Stomach (tissue), 9 donors: Measurements from ENCODE around the gene RIPOR1. TPM values are rescaled to one million over a fixed set of nuclear protein-coding genes. Genes with fewer than 3 reads are reported as not detected.

Source experiments
- DNase-seq, 2 donors: peaks; one replicate each; pipeline versions ENCODE4 v3.0.0 to v3.0.0-alpha.2; 2013 to 2019
- H3K27ac ChIP-seq, 5 donors: fragments of 200-600 bp in 4 of 5; sonication (generic) in 4 of 5; one replicate each; pipeline ENCODE4 v1.5.1; 2013 to 2019; ENCODE audit warnings: mild to moderate bottlenecking in 1 of 5, moderate library complexity in 1 of 5
- H3K27me3 ChIP-seq, 3 donors: fragments of 200-600 bp; sonication (generic); one replicate each; pipeline ENCODE4 v1.5.1; 2017 to 2019; ENCODE audit warnings: mixed run types in 1 of 3
- H3K36me3 ChIP-seq, 4 donors: fragments of 200-600 bp; sonication (generic); 1 replicate in 3 of 4; 2 replicates in 1 of 4; pipeline ENCODE4 v1.5.1; 2016 to 2019
- H3K4me1 ChIP-seq, 4 donors: fragments of 200-600 bp; sonication (generic); one replicate each; pipeline ENCODE4 v1.5.1; 2016 to 2019
- H3K4me3 ChIP-seq, 4 donors: fragments of 200-600 bp; sonication (generic) in 3 of 4; one replicate each; pipeline ENCODE4 v1.5.1; 2016 to 2019; ENCODE audit warnings: mild to moderate bottlenecking in 1 of 4
- H3K9me3 ChIP-seq, 4 donors: fragments of 200-600 bp; sonication (generic); one replicate each; pipeline ENCODE4 v1.5.1; 2016 to 2019
- CTCF ChIP-seq, 7 experiments: fragments of 450-650 bp in 4 of 7; fragments of 200-600 bp in 3 of 7; sonication (generic) in 3 of 7; IDR thresholded peaks; one replicate each; pipeline ENCODE4 v1.5.1; 2016 to 2019; ENCODE audit warnings: antibody characterized with exemption in 7 of 7, control low read depth in 2 of 7, mild to moderate bottlenecking in 1 of 7
- EP300 ChIP-seq: sonication (generic); formaldehyde crosslinking; IDR thresholded peaks from one replicate; pipeline ENCODE4 v1.6.1; 2017; ENCODE audit warnings: antibody characterized with exemption
- POLR2A ChIP-seq, 4 donors: fragments of 450-650 bp; IDR thresholded peaks; one replicate each; pipeline ENCODE4 v1.6.1; 2016; ENCODE audit warnings: antibody characterized with exemption in 4 of 4, control low read depth in 2 of 4, mild to moderate bottlenecking in 1 of 4, moderate library complexity in 1 of 4
- POLR2AphosphoS5 ChIP-seq, 3 donors: sonication (generic); formaldehyde crosslinking; IDR thresholded peaks; one replicate each; pipeline ENCODE4 v1.6.1; 2016; ENCODE audit warnings: antibody characterized with exemption in 3 of 3
- WGBS, 5 donors: extraction: QIAGEN DNeasy Blood & Tissue Kit in 3 of 5; methylation state at CpG; one replicate each; pipeline versions ENCODE4 v1.1.5 to v1.1.7; 2013 to 2018; 5-methylcytosine and 5-hydroxymethylcytosine counted together
- intact Hi-C: fragments of 100-400 bp; cut with DNase I; formaldehyde crosslinking; loops from one replicate; pipeline ENCODE4 v1.15.1; 2023; ENCODE audit warnings: low total_unique reads
- polyA plus RNA-seq, 3 donors: library from polyadenylated mRNA; stranded (reverse); fragments of 200-250 nt; gene quantifications; one replicate each; pipeline ENCODE4 v1.2.3, GENCODE V29; 2013
- total RNA-seq, 5 donors: library from RNA; depleted of rRNA; stranded (reverse); fragments of >200 nt; gene quantifications; one replicate each; pipeline versions ENCODE4 v1.1.0 to v1.2.3, GENCODE V29; 2014 to 2016
- donor health status: healthy with polysubstance abuse.
- donor health status: Bipolar disorder and iron deficiency.
- donor health status: healthy.

RIPOR1 gene
- total and polyA plus RNA-seq, 8 donors = 17.2 to 159 (median 27.4) TPM

GRCh38 chr16:67579686-67580085 lies 51.1 kb downstream of the RIPOR1 start:
- H3K9me3 ChIP-seq = no peaks in the 10 kb centered on the region
- no peak overlapping the region for H3K4me3 ChIP-seq
- intact Hi-C loops = no loop called here
- H3K27ac ChIP-seq = no peak overlapping the region
- peaks cover 8 to 49% (median 29%) of the 10 kb centered on the region in 4 donors for H3K36me3 ChIP-seq
- WGBS, 5 donors = 65 to 77% (median 68%) methylated on average over 4 of the region's 4 CpGs
- no peaks in the 10 kb centered on the region for H3K27me3 ChIP-seq
- H3K4me1 ChIP-seq = no peaks in the 10 kb centered on the region
- no peak for DNase-seq
- TF ChIP-seq POLR2AphosphoS5 (IDR thresholded peaks at IDR 0.05) (no peak), CTCF (IDR thresholded peaks at IDR 0.05) (no peak), POLR2A (IDR thresholded peaks at IDR 0.05) (no peak), EP300 (no peak)

GRCh38 chr16:67580202-67580601 lies 51.6 kb downstream of the RIPOR1 start:
- Histone ChIP-seq H3K27ac (no peak overlapping the region), H3K36me3 (peaks cover 7 to 44% (median 26%) of the 10 kb centered on the region in 4 donors), H3K4me3 (no peak overlapping the region), H3K4me1 (no peaks in the 10 kb centered on the region), H3K27me3 (no peaks in the 10 kb centered on the region), H3K9me3 (no peaks in the 10 kb centered on the region)
- no peak for DNase-seq
- intact Hi-C loops = no loop called here
- 95 to 98% (median 97%) methylated on average over 4 of the region's 4 CpGs for WGBS, 5 donors
- no peak for TF ChIP-seq EP300
- no peak for TF ChIP-seq CTCF (IDR thresholded peaks at IDR 0.05)
- TF ChIP-seq POLR2A (IDR thresholded peaks at IDR 0.05) = no peak
- TF ChIP-seq POLR2AphosphoS5 (IDR thresholded peaks at IDR 0.05) = no peak

GRCh38 chr16:67593288-67593687 lies 64.7 kb downstream of the RIPOR1 start:
- no peaks in the 10 kb centered on the region for H3K27me3 ChIP-seq
- peak in 1 of 2 donors; percentile 3 for DNase-seq
- no peaks in the 10 kb centered on the region for H3K9me3 ChIP-seq
- H3K27ac ChIP-seq = no peak overlapping the region
- H3K4me1 ChIP-seq = peaks cover 0 to 24% (median 15%) of the 10 kb centered on the region in 4 donors
- H3K4me3 ChIP-seq = no peak overlapping the region
- intact Hi-C loops = no loop called here
- TF ChIP-seq POLR2A (IDR thresholded peaks at IDR 0.05) = no peak
- TF ChIP-seq EP300 = no peak
- TF ChIP-seq POLR2AphosphoS5 (IDR thresholded peaks at IDR 0.05) = no peak
- no peak for TF ChIP-seq CTCF (IDR thresholded peaks at IDR 0.05)
- WGBS, 5 donors = 78 to 88% (median 85%) methylated on average over 4 of the region's 4 CpGs
- peaks cover 0 to 18% (median 12%) of the 10 kb centered on the region in 4 donors for H3K36me3 ChIP-seq

GRCh38 chr16:67593701-67594100 lies 65.1 kb downstream of the RIPOR1 start:
- Histone ChIP-seq H3K9me3 (no peaks in the 10 kb centered on the region), H3K4me3 (no peak overlapping the region), H3K27ac (no peak overlapping the region), H3K36me3 (peaks cover 0 to 14% (median 11%) of the 10 kb centered on the region in 4 donors), H3K4me1 (peaks cover 0 to 28% (median 17%) of the 10 kb centered on the region in 4 donors), H3K27me3 (no peaks in the 10 kb centered on the region)
- intact Hi-C loops = no loop called here
- no peak for DNase-seq
- no peak for TF ChIP-seq CTCF (IDR thresholded peaks at IDR 0.05)
- TF ChIP-seq POLR2AphosphoS5 (IDR thresholded peaks at IDR 0.05) = no peak
- TF ChIP-seq POLR2A (IDR thresholded peaks at IDR 0.05) = no peak
- no peak for TF ChIP-seq EP300
